NCI-H2107 treated with DMSO at 0.1 percent for 48 hours (cell line): ENCODE data around the gene ACSS1.

ENCODE experiments used
- DNase-seq: peaks from one replicate; lab custom pipeline; 2025; ENCODE audit not compliant: unreplicated experiment; lab: John Stamatoyannopoulos, UW

The ACSS1 gene

DNA sequence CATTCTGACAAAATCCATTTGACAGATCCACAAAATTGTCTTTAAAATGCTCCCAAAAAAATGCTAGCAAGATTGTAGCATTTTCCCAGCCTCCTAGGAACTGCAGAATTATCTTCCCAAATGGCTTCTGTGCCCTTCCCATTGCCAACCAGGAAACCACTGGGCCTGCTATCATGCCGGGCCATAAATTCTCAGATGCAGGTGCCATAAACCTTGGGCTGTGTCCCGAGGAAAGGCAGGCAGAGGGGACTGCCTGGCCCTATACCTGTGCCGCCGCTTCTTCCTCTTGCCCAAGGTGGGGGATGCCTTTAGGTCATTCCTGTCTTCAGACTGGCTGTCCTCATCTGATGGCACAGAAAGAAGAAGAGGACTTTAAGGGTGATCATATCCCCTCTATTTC is 21.2 kb upstream of the ACSS1 start:
- no peak for DNase-seq

DNA sequence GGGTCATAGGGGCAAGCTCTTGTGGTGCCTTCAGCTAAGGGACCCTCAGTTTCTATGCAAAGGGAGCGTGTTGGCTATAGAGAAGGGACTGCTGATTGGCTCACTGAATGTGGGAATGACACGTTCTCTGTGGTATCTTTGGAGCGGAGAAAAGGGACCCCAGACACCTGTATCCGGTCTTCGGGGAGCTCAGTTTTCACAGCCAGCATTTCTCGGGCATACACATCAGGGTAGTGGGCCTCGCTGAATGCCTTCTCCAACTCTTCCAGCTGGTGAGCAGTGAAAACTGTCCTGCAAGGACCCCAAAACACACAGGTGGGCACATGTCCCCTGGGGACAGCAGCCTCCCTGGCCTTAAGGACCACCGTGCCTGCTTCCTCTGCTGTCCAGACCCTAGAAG is 20.7 kb upstream of the ACSS1 start:
- DNase-seq: no peak

DNA sequence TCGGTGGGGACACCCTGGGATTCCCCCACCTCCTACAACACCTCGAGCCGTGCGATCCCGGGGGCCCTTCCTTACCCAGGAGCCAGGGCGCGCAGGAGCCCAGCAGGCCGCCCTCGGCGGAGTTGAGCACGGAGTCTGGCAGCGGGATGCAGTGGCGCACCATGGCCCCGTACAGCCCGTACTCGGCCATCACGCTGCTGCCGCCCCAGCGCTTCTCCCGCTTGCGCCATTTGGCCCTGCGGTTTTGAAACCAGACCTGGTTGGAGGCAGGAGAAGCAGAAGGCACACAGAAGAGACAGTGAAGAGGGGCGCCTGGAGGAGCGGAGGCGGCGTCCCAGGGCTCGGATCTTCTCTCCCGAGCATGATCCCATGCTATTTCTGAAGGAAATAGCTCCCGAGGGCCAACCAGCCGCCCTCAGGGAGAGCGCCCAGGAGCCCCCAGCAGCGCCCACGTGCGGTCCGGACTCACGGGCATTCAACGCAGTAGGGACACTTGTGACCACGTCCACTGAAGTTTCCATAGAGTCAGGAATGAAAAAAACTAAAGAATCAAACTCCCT is 19.8 kb upstream of the ACSS1 start:
- DNase-seq: no peak

DNA sequence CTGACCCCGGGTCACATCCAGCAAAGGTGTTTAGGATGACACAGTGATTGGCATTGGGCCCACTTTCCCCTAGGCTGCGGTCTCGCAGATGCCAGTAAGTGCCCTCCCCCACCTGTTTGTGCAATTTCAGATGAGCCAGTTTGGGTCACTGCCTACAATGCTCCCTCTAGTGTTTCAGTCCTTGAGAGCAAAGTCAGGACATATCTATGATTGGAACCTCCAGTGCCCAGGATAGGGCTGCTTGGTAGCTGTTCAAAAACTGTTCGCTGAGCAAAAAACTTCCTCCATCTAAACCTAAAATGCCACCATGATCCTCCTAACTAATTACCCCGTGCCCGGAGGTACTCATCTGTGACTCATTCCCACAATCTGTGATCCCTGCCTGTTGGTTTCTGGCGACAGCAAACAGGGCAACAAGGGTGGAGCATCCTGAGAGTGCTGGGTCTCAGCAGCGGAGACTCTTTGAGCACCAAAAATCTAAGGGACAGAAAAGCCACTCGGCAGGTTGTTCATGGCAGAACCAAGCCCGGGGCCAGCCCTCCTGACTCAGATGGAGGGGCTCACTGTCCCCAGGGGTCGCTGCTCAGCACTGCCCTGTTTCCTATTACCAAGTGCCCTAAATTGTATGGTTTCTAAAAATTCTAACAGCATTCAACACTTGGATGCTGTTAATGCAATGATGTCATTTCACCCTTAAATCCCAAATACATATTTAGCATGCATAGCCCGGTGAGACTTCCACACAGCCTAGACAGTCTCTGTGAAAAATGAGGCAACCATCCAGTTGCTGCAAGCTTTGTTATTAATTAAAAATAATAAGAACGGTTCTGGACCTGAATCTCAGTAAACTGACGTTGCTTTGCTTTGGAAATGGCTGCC is 19.0 kb upstream of the ACSS1 start:
- DNase-seq: peak; percentile 41

DNA sequence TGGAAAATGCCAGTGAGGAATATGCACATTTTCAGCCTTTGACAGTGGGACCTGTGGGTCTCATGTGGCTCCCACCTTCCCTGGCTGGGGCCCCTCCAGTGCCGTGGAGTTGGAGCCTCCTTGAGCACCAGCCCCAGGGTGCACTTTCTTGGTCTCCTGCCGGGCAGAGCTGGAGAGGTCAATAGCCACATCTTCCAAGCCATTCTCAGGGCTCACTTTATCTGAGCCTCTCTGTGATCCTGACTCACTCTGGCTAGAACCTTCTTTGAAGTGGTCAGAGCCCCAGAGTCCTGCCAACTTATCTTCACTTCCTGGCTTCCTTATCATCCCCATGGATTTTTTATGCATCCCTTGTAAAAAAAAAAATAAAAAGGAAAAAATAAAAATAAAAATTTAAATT is 18.3 kb upstream of the ACSS1 start:
- no peak for DNase-seq

DNA sequence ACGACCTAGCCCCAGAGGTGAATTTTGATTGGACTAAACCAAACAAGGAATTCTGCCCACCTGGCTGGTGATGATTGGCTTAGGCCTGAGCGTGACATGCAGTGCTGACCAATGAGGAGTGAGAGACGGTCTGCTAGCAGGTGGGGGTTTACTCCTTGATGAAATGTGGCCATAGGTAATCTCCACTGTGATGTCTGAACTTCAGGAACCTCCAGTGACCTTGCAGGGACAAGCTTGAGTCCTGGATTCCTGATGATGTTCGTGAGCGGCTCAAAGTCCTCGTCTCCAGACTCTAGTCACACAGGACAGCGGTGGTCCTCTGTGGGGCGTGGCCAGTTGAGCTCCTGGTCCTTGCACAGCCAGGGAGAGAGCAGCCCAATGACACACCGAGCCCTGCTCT is 15.6 kb upstream of the ACSS1 start:
- DNase-seq: no peak

DNA sequence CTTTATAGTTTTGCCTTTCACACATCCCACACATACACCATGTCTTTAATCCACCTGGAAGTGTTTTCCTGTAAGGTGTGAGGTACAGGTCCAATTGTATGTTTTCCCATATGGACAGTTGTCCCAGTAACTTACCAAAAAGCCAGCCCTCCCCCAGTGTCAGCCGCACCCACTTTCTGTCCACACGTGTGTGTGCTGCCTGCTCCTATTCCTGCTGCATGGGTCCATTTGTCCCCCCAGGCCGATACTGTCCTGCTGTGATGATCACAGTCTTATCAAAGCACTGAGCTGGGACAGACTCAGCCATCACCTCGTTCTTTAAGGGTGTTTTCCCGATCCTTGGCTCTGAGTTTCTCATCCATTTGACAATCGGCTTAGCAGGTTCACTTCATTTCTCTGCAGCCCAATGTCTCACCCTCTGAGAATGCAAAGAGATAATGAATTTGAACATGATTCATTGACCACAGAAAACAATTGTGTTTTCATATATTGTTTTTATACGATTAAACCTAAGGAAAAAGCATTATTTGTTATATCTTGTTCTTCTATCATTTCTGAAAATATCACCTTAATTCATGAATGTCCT is 14.4 kb upstream of the ACSS1 start:
- no peak for DNase-seq

DNA sequence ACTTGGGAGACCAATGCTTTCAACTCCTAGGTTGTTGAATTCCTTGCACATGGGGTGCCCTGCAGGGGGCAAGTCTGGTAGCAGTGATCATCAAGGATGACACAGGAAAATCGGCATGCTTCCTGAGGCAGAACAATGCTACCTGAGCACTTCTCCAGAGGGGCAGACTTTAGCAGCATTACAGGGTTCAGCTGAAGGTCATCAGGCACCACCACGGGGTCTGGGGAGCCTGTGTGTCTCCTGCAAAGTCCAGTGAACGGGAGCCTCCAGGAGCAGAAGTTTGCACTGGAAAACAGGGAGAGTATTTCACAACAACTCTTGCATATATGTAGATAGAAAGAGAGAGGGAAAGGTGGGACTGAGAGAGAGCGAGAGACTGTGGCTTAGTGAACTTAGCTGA is 13.8 kb upstream of the ACSS1 start:
- DNase-seq: no peak

DNA sequence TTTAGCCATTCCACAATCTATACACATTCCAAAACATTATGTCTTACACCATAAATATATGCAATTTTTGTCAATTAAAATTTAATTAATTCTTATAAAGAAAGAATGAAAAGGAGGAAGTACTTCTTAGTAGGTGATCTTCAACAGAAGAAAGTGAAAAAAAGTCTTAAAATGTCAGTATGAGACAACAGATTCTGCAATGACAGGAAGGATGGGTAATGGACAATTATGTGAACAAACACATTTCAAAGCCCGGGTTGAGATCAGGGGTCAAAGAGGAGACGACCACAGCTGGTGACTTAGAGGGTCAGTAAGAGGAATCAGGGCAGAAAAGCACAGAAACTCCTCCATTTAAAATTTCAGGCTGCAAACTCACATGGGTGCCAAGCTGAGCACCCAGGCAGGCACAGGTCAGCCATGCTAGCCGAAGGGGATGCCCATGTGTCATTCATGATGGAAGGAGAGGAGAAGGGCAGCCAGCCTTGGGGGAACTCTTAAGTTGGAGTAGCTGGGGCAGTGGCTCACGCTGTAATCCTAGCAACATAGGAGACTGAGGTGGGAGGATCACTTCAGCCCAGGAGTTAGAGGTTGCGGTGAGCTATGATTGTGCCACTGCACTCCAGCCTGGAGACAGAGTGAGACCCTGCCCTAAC is 13.0 kb upstream of the ACSS1 start:
- no peak for DNase-seq

DNA sequence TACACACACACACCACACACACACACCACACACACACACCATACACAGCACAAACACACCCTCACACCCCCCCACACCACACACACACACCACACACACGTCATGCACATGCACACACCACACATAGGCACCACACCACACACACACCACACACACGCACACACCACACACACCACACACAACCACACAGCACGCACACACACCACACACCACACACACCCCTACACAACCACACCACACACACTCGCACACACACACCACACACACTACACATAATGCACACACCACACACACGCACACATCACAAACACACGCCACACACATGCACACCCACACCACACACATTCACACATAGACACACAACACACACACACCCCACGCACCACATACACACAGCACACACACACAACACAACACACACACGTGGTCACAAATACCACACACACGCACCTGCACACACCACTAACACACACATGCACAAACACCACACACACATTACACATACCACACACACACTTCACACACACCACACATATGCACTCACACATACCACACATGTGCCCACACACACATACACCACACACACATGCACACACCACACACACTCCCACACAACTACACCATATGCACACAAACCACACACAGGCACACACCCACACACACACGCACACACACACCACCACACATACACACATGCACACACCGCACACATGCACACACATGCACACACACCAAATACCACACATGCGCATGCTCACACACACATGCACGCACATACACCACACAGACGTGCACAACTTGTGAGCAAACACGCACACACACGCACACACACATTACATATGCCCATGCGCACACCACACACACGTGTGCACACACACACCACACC is 9.4 kb upstream of the ACSS1 start:
- no peak for DNase-seq

DNA sequence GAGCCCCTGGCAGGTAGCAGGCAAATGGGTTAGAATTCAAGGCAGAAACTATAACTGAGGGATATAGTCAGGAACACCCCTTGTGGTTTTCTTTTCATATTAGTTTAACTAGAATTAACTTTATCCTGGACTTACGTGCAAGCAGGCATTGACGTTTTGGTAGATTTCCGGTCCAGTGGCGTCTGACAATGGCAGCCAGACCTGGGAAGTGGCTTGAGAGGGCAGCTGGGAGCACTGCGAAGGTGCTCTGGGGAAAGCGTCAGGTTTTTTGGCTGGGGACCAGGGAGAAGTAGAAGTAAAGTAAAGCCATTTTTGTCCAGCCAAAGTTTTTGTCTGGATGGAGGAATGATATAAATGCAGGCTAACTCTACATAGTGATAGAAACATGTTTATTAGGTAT is 8.4 kb upstream of the ACSS1 start:
- no peak for DNase-seq

DNA sequence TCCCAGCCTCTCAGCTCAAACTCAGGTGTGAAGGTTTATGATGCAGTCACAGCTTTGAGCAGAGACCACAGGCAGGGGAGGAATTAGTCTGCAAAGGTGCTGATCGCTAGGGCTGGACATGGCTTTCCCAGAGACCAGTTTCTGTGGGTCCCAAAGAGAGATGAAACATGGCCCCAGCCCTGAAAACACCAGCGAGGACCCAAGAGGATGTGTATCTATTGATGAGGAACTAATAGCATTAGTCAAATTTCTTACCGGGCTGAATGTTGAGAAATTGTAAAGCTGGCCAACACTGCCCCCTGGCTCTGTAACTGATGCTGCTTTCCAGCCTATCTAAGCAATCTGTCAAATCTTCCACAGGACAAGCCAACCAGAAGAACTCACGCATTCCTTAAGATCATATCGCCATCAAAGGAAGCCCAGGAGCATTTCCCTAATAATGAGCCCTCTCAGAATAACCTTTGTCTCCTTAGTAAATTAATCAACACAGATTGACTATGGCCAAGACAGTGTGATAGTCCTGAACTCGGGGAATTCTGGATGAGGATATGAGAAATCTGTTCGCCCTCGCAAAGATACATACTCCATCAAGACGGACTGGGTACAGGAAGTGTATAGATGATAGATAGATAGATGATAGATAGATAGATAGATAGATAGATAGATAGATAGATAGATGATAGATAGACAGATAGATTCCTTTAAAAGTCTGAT is 7.8 kb upstream of the ACSS1 start:
- no peak for DNase-seq

DNA sequence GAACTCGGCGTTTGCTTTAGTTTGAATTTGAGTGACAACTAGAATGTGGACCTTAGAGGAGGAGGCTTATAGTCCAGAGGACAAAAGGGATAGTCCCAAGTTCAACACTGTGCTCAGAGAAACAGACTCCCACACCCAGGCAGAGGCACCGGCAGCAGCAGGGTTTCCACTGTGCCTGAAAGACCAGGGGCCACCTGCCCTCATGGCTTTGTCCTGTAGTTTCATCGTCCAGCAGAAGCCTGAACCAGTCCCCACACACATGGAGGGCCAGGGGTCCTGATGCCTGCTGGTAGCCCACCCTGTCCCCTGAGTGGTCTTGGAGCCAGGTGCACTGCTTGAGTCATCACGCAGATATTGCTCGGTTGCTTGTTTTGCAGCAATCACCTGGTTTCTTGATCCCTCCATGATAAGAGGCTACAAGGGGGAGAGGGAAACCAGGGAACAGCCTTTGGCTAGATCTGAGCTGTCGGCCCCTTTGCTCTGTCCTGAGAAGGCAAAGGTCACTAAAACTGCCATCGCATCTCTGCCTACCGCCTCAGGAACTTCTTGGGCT is 7.2 kb upstream of the ACSS1 start:
- DNase-seq: no peak

DNA sequence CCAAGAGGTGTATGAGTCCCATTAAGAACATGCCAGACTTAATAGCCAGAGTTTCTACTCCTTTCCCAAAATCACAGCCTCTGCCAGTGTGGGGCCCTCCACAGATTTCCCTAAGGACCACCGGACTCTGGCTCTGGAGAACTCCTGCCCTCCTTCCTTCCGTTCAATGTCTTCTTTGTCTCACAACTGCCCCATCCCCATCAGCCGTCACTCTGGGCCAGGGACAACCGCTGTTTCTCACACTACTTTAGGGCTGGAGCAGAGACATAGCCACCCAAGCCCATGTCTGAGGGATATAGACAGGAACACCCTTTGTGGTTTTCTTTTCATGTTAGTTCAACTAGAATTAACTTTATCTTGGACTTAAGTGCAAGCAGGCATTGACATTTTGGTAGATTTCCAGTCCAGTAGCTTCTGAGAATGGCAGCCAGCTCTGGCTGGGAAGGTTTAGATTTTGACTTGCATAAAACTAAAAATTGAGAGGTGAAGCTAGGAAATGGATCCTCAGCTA is 6.7 kb upstream of the ACSS1 start:
- no peak for DNase-seq

DNA sequence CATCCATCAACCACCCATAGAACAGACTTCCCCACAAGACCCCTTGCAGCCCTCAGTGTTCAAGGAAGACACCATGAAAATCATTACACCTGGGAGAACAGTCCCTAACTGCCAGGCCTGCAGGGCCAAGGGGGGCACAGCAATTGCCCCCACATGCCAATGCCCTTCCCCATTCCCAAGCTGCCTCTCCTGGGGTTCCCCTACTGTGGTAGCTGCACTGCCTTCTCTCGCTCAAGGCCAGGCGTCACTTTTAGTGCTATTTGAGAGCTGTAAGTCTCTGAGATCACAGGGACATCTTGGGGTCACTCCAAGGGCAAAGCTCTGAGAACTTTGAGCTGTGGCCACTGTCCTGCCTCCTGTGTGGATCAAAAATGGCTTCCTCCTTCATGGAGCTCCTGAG is 6.0 kb upstream of the ACSS1 start:
- DNase-seq: no peak

DNA sequence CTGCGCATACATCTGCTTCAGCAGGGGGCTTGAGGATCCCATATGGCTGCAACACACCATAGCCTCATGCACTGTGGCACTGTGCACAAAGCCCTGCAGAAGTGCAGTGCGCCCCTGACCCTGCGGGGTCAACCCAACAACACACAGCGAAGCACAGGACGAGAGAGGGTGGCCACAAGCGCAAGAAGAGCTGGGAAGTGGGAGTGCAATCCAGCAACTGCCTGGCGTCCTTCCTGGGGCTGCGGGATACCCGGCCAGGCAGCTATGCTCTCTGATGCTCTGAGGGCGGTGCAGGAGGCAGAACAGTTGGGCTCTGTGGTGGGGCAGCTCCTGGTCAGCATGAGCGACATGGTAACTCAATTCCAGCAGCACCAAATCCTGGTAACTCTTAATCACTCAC is 5.6 kb upstream of the ACSS1 start:
- no peak for DNase-seq

DNA sequence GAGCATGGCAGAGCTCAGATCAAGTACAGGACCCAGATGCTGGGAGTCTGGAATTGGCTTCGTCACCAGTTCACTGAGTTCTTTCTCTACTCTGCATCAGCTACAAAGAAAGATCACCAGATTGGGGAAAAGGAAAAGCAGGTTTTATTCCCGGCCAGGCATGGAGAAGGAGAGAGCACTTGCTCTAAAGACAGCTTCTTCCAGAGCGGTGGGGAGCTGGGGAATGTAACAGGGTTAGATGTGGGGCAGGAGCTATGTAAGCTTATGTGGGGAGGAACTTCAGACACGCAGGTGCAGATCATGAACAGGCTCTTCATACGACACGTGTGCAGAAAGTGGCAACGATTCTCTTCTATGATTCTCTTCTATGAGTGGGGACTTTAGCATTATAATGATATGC is 4.9 kb upstream of the ACSS1 start:
- DNase-seq: no peak

DNA sequence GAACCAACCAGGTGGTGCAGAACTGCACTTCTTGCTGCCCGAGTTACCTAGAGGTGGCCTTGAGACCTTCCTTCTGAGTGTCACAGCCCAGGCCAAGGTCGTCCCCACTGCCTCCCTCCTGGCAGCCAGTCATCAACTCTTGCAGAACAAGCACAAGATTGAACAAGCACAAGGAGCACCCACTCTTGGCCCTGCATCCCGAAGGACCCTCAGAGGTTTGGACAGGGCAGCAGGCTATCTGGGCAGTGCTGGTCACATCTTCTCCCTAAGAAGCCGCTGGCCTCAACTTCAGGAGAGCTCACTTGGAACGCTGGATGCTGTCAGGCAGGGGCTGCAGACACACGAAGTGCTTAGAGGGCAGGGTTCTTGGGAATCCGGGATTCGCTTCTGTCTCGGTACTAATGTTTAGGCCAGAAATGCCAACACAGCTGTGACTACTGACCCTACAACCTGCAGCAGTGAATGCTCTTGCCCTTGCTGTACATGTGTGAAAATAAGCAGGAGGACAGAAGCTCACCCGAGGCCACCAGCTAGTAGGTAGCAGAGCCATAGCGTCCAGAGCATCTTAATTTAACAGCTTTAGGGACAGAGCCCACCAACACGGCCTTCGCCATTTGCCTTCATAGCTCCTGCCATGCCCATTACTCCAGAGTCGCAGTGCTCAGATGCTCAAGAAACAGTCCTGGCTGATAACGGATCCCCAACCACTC is 4.0 kb upstream of the ACSS1 start:
- DNase-seq: no peak

DNA sequence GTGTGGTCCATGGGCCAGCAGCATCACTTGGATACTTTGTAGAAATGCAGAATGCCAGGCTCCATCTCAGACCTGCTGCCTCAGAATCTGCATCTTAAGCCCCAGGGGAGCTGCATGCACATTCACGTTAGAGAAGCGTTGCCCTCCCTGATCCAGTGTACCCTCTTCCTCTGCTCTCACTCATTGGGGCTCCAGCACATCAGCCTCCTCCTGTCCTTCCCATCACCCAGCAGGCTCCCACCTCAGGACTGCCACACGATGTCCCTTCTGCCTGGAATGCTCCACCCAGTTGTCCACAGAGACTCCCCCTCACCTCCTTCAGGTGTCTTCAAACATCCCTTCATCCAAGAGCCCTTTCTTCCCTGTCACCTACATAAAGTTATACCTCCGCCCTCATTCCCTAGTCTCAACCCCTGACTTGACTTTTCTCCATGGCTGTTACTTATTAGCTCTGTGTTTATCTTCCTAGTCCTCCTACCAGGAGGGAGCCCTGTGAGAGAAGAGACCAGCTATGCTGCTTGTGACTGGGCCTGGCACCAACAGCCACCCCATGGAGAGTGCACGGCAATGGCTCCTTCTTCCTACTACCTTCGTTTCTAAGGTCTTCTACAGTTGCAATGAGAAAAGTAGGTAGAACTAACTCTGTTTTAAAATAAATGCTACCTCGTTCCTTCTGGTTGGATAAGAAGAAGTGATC is 3.3 kb upstream of the ACSS1 start:
- no peak for DNase-seq
